Astrocyte (in vitro differentiated cells and primary cell): ENCODE measurements around the gene PCSK2. TPM values are rescaled to one million over a fixed set of nuclear protein-coding genes. Genes with fewer than 3 reads are reported as not detected.

ENCODE experiments used
- DNase-seq: peaks from one replicate; pipeline ENCODE4 v3.0.0-alpha.2; 2010; ENCODE audit warnings: low read depth
- FAIRE-seq: peaks from 2 replicates; lab custom pipeline; 2011; peaks lifted over from hg19 to GRCh38; lab: Jason Lieb, UNC
- H2AFZ ChIP-seq: 2 replicates; pipeline ENCODE4 v1.6.0; 2012; ENCODE audit warnings: low read depth, low read length, inconsistent platforms
- H3K27ac ChIP-seq: 2 replicates; pipeline ENCODE4 v1.5.1; 2011; ENCODE audit warnings: low read depth, low read length, inconsistent platforms
- H3K27me3 ChIP-seq: 2 replicates; pipeline ENCODE4 v1.6.0; 2011; ENCODE audit warnings: low read length, inconsistent platforms; ENCODE audit not compliant: insufficient read depth
- H3K36me3 ChIP-seq: 2 replicates; pipeline ENCODE4 v1.5.1; 2011; ENCODE audit warnings: low read length, inconsistent platforms; ENCODE audit not compliant: insufficient read depth
- H3K4me1 ChIP-seq: 2 replicates; pipeline ENCODE4 v1.5.1; 2011; ENCODE audit warnings: low read length, inconsistent platforms; ENCODE audit not compliant: insufficient read depth
- H3K4me2 ChIP-seq: 2 replicates; pipeline ENCODE4 v1.6.0; 2012; ENCODE audit warnings: low read length, inconsistent platforms
- H3K4me3 ChIP-seq: 2 replicates; pipeline ENCODE4 v1.5.1; 2011; ENCODE audit warnings: low read depth, mild to moderate bottlenecking, low read length, inconsistent platforms; ENCODE audit not compliant: insufficient read depth
- H3K79me2 ChIP-seq: 2 replicates; pipeline ENCODE4 v1.6.0; 2012; ENCODE audit warnings: mild to moderate bottlenecking, low read length, inconsistent platforms; ENCODE audit not compliant: insufficient read depth
- H3K9ac ChIP-seq: 2 replicates; pipeline ENCODE4 v1.6.0; 2012; ENCODE audit warnings: mild to moderate bottlenecking, low read length, inconsistent platforms
- H3K9me3 ChIP-seq: 2 replicates; pipeline ENCODE4 v1.5.1; 2012; ENCODE audit warnings: low read depth, mild to moderate bottlenecking, low read length, inconsistent platforms; ENCODE audit not compliant: insufficient read depth
- H4K20me1 ChIP-seq: 2 replicates; pipeline ENCODE4 v1.6.0; 2012; ENCODE audit warnings: low read length, inconsistent platforms; ENCODE audit not compliant: insufficient read depth
- H3K27ac Mint-ChIP-seq: one replicate; pipeline ENCODE4 v1.8.0; 2021; ENCODE audit warnings: mild to moderate bottlenecking, mixed read lengths; ENCODE audit not compliant: unreplicated experiment
- H3K27me3 Mint-ChIP-seq: one replicate; pipeline ENCODE4 v1.8.0; 2021; ENCODE audit warnings: low read depth, mixed read lengths; ENCODE audit not compliant: unreplicated experiment
- H3K36me3 Mint-ChIP-seq: one replicate; pipeline ENCODE4 v1.8.0; 2021; ENCODE audit warnings: low read depth, mixed read lengths; ENCODE audit not compliant: unreplicated experiment
- H3K4me1 Mint-ChIP-seq: one replicate; pipeline ENCODE4 v1.8.0; 2021; ENCODE audit warnings: low read depth, mixed read lengths; ENCODE audit not compliant: unreplicated experiment
- H3K4me3 Mint-ChIP-seq: one replicate; pipeline ENCODE4 v1.8.0; 2021; ENCODE audit warnings: mild to moderate bottlenecking, moderate library complexity, mixed read lengths; ENCODE audit not compliant: unreplicated experiment
- H3K9me3 Mint-ChIP-seq: one replicate; pipeline ENCODE4 v1.8.0; 2021; ENCODE audit warnings: mild to moderate bottlenecking, mixed read lengths; ENCODE audit not compliant: unreplicated experiment
- EZH2 ChIP-seq: IDR thresholded peaks from 2 replicates; pipeline ENCODE4 v1.6.1; 2012; ENCODE audit warnings: mild to moderate bottlenecking, low read length, inconsistent platforms; ENCODE audit not compliant: insufficient read depth
- total RNA-seq: library from RNA; stranded (reverse); gene quantifications from 2 replicates; pipeline ENCODE4 v1.2.1, GENCODE V29; 2021
- TF ChIP-seq, protein P1 (sequence below): IDR thresholded peaks from 2 replicates; pipeline ENCODE4 v1.5.1; 2011; ENCODE audit warnings: low read depth, mild to moderate bottlenecking, inconsistent platforms, low read length, moderate library complexity; ENCODE audit not compliant: insufficient read depth

PCSK2 gene
- total RNA-seq, 1 donor from 2014 or later: not detected

DNA sequence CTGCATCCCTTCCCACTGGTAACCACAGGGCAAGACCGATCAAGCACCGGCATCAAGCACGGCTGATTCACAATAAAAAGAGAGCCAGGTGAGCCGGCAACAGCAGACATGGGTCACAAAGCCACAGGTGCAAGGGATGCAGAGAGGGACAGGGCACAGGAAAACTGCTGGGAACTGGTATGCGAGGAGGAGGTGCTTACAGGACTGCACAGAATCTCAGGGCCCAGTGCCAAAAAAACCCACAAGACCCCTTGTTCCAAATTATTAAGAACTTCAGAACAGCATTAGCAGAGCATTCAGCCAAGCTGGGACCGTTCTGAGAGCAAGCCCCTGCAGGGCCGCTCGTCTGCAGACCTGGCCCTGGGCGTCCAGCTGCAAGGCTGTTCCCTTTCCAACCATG lies 269.0 kb downstream of the PCSK2 start:
- Histone ChIP-seq H3K9me3 (no peaks in the 10 kb centered on the region), H3K4me2 (no peak overlapping the region), H3K27ac (no peak overlapping the region), H3K79me2 (no peaks in the 10 kb centered on the region), H3K36me3 (no peaks in the 10 kb centered on the region), H4K20me1 (no peaks in the 10 kb centered on the region), H3K4me3 (no peak overlapping the region), H3K4me1 (peaks cover 7% of the 10 kb centered on the region), H3K27me3 (no peaks in the 10 kb centered on the region), H3K9ac (no peak overlapping the region), H2AFZ (no peak overlapping the region)
- peaks cover 11% of the 10 kb centered on the region for H3K27me3 Mint-ChIP-seq
- no peaks in the 10 kb centered on the region for H3K9me3 Mint-ChIP-seq
- H3K27ac Mint-ChIP-seq: no peak overlapping the region
- TF ChIP-seq EZH2: no peak
- TF ChIP-seq, protein P1, sequence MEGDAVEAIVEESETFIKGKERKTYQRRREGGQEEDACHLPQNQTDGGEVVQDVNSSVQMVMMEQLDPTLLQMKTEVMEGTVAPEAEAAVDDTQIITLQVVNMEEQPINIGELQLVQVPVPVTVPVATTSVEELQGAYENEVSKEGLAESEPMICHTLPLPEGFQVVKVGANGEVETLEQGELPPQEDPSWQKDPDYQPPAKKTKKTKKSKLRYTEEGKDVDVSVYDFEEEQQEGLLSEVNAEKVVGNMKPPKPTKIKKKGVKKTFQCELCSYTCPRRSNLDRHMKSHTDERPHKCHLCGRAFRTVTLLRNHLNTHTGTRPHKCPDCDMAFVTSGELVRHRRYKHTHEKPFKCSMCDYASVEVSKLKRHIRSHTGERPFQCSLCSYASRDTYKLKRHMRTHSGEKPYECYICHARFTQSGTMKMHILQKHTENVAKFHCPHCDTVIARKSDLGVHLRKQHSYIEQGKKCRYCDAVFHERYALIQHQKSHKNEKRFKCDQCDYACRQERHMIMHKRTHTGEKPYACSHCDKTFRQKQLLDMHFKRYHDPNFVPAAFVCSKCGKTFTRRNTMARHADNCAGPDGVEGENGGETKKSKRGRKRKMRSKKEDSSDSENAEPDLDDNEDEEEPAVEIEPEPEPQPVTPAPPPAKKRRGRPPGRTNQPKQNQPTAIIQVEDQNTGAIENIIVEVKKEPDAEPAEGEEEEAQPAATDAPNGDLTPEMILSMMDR: no peak
- peaks cover 12% of the 10 kb centered on the region for H3K4me1 Mint-ChIP-seq
- no peak overlapping the region for H3K4me3 Mint-ChIP-seq
- no peaks in the 10 kb centered on the region for H3K36me3 Mint-ChIP-seq
- DNase-seq: no peak
- FAIRE-seq: no peak

DNA sequence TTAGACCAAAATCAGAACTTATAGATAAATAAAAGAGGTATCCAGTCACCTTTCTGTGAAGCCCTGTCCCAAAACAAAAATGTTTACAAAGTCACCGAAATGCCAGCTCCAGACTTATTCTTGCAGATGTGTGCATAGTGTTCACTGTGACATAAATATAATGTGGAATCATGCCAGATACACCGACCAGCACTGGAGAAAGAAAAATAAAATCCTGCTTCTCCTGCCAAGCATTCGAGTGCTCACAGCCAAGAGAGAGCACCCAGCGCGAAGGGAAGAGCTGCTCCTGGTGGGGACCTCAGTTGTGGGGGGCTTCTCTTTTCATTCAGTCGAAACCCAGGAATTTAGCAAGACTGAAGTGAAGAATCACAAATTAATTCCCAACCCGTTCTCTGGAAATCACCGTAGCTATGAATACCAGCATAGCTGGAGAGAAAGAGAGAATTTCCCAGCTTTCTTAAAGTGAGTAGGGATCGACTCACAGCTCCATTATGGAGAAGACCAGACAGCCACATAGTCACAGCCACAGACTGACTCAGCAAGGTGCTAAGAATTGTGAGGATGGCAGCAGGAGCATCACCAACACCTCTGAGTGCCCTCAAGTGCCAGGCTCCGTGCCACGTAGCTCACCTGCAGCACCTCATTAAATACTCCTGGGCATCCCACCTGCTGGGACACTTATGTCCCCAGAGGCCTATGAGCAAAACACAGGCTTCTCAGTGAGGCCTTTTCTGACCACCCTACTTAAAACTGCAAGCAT lies 271.2 kb downstream of the PCSK2 start:
- Histone ChIP-seq H3K27me3 (peaks cover 7% of the 10 kb centered on the region), H2AFZ (no peak overlapping the region), H3K4me3 (no peak overlapping the region), H3K9ac (peak overlapping the region; percentile 21), H3K27ac (no peak overlapping the region), H4K20me1 (no peaks in the 10 kb centered on the region), H3K4me2 (peak overlapping the region; percentile 46), H3K36me3 (no peaks in the 10 kb centered on the region), H3K79me2 (no peaks in the 10 kb centered on the region), H3K9me3 (no peaks in the 10 kb centered on the region), H3K4me1 (peaks cover 7% of the 10 kb centered on the region)
- Mint-ChIP-seq H3K36me3 (no peaks in the 10 kb centered on the region), H3K9me3 (no peaks in the 10 kb centered on the region), H3K27ac (peak overlapping the region; percentile 13), H3K4me3 (no peak overlapping the region), H3K4me1 (peaks cover 12% of the 10 kb centered on the region), H3K27me3 (peaks cover 15% of the 10 kb centered on the region)
- DNase-seq (no peak), FAIRE-seq (no peak)
- no peak for TF ChIP-seq EZH2
- TF ChIP-seq, protein P1: no peak

DNA sequence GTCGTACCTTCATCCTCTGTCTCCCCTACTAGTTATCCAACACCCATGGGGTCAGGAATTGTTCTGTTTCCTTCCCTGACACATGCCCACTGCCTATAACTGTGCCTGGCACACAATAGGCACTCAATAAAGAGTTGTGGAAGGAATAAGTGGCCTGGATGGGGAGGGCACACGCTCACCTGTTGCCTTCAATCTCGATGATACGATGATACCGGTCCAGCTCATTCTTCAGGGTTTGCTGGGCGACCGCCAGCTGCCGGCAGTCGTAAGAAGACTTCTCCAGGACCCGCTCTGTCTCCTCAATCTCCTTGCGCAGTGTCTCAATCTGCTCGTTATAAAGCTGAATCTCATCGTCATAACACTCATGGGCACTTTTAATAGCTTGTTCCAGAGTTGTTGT lies 271.8 kb downstream of the PCSK2 start:
- FAIRE-seq: no peak
- no peak for TF ChIP-seq EZH2
- TF ChIP-seq, protein P1: no peak

More for the DNA sequence above, 271.8 kb downstream of the PCSK2 start:
- Mint-ChIP-seq H3K9me3 (no peaks in the 10 kb centered on the region), H3K27me3 (peaks cover 19% of the 10 kb centered on the region), H3K36me3 (no peaks in the 10 kb centered on the region), H3K4me1 (peaks cover 12% of the 10 kb centered on the region), H3K4me3 (no peak overlapping the region), H3K27ac (peak overlapping the region; percentile 13)
- Histone ChIP-seq H3K9me3 (no peaks in the 10 kb centered on the region), H3K4me1 (peaks cover 7% of the 10 kb centered on the region), H3K79me2 (no peaks in the 10 kb centered on the region), H3K4me3 (no peak overlapping the region), H3K27ac (no peak overlapping the region), H3K9ac (no peak overlapping the region), H3K27me3 (peaks cover 7% of the 10 kb centered on the region), H3K4me2 (no peak overlapping the region), H4K20me1 (no peaks in the 10 kb centered on the region), H3K36me3 (no peaks in the 10 kb centered on the region), H2AFZ (no peak overlapping the region)
- DNase-seq: no peak
